GM18498 (cell line): ENCODE data around the gene KREMEN1.
"Not testable (repeated sequence)": the region's sequence is repeated elsewhere in the genome, so short reads cannot be mapped to it uniquely, and the experiment has no call there.

ENCODE experiments used
- ATAC-seq: cut with Tn5 transposase; IDR thresholded peaks from one replicate; pipeline ENCODE4 v1.9.1; 2021; ENCODE audit warnings: mild to moderate bottlenecking, moderate library complexity; ENCODE audit not compliant: unreplicated experiment

KREMEN1 gene

GRCh38 chr22:29098296-29098695 is 25.5 kb downstream of the KREMEN1 start:
- no peak for ATAC-seq

GRCh38 chr22:29102300-29102699 is 29.5 kb downstream of the KREMEN1 start:
- no peak for ATAC-seq

GRCh38 chr22:29103121-29103520 is 30.3 kb downstream of the KREMEN1 start:
- no peak for ATAC-seq

GRCh38 chr22:29105468-29105867 is 32.6 kb downstream of the KREMEN1 start:
- no peak for ATAC-seq

- no peak for ATAC-seq
These were observed 34.0 kb downstream of the KREMEN1 start for GRCh38 chr22:29106839-29107238.

- no peak for ATAC-seq
These were observed 35.3 kb downstream of the KREMEN1 start for GRCh38 chr22:29108137-29108536.

- ATAC-seq: no peak
These were observed 37.0 kb downstream of the KREMEN1 start for GRCh38 chr22:29109822-29110221.

- no peak for ATAC-seq
These were observed 38.1 kb downstream of the KREMEN1 start for GRCh38 chr22:29110946-29111345.

GRCh38 chr22:29112121-29112520 is 39.3 kb downstream of the KREMEN1 start:
- ATAC-seq: no peak

- ATAC-seq: no peak
These were observed 39.8 kb downstream of the KREMEN1 start for GRCh38 chr22:29112681-29113080.

GRCh38 chr22:29113319-29113718 is 40.5 kb downstream of the KREMEN1 start:
- no peak for ATAC-seq

GRCh38 chr22:29114392-29114791 is 41.6 kb downstream of the KREMEN1 start:
- ATAC-seq: no peak

- ATAC-seq: no peak
These were observed 43.0 kb downstream of the KREMEN1 start for GRCh38 chr22:29115682-29116288.

- ATAC-seq: no peak
These were observed 43.7 kb downstream of the KREMEN1 start for GRCh38 chr22:29116397-29117123.

GRCh38 chr22:29117799-29118477 is 45.1 kb downstream of the KREMEN1 start:
- ATAC-seq: no peak

- ATAC-seq: not testable (repeated sequence)
These were observed 47.5 kb downstream of the KREMEN1 start for GRCh38 chr22:29120098-29120912.

- ATAC-seq: no peak
These were observed 48.3 kb downstream of the KREMEN1 start for GRCh38 chr22:29121124-29121523.

GRCh38 chr22:29122041-29122440 is 49.2 kb downstream of the KREMEN1 start:
- no peak for ATAC-seq

GRCh38 chr22:29124777-29125442 is 52.1 kb downstream of the KREMEN1 start:
- no peak for ATAC-seq

- no peak for ATAC-seq
These were observed 52.6 kb downstream of the KREMEN1 start for GRCh38 chr22:29125443-29125778.

- ATAC-seq: no peak
These were observed 53.0 kb downstream of the KREMEN1 start for GRCh38 chr22:29125844-29126243.
